Activated B cell treated with CpG ODN at 0.5 μM for 24 hours (primary cell): ENCODE results near the gene OXSR1. TPM values are rescaled to one million over a fixed set of nuclear protein-coding genes. Genes with fewer than 3 reads are reported as not detected.

ENCODE experiments used
- ATAC-seq: fragments of 200-7000 bp; cut with Tn5 transposase; one replicate; pipeline ENCODE4 v1.10.0; 2021; ENCODE audit warnings: low read depth, mild to moderate bottlenecking, moderate library complexity
- CTCF ChIA-PET: fragments of 350-600 bp; sonication (Branson Sonifier 250); formaldehyde crosslinking; loops from one replicate; lab custom pipeline; 2021; ENCODE audit warnings: antibody characterized with exemption; lab: Charles Lee
- POLR2A ChIA-PET: fragments of 350-600 bp; sonication (Branson Sonifier 250); formaldehyde crosslinking; loops from one replicate; lab custom pipeline; 2021; ENCODE audit warnings: antibody characterized with exemption; lab: Charles Lee
- DNase-seq: peaks from one replicate; pipeline ENCODE4 v3.0.0; 2022
- H3K27ac Mint-ChIP-seq: one replicate; pipeline ENCODE4 v1.8.0; 2020; ENCODE audit warnings: mixed read lengths
- H3K27me3 Mint-ChIP-seq: one replicate; pipeline ENCODE4 v1.8.0; 2021; ENCODE audit warnings: mixed read lengths
- H3K36me3 Mint-ChIP-seq: one replicate; pipeline ENCODE4 v1.8.0; 2021; ENCODE audit warnings: low read depth, mixed read lengths
- H3K4me1 Mint-ChIP-seq: one replicate; pipeline ENCODE4 v1.8.0; 2021; ENCODE audit warnings: mixed read lengths
- H3K4me3 Mint-ChIP-seq: one replicate; pipeline ENCODE4 v1.8.0; 2020; ENCODE audit warnings: mild to moderate bottlenecking, mixed read lengths
- H3K9me3 Mint-ChIP-seq: one replicate; pipeline ENCODE4 v1.8.0; 2020; ENCODE audit warnings: mixed read lengths
- CTCF ChIP-seq: fragments of 200-600 bp; IDR thresholded peaks from one replicate; pipeline ENCODE4 v1.8.0; 2022; ENCODE audit warnings: antibody characterized with exemption, mild to moderate bottlenecking
- intact Hi-C: fragments of 100-400 bp; cut with micrococcal nuclease; formaldehyde crosslinking; loops from one replicate; pipeline ENCODE4 v1.15.1; 2024
- total RNA-seq: library from RNA; stranded (reverse); gene quantifications from 2 replicates; pipeline ENCODE4 v1.2.3, GENCODE V29; 2022

Gene OXSR1
- total RNA-seq, 1 donor from 2014 or later = 40.2 TPM

GRCh38 chr3:38124324-38125122 lies 40.8 kb upstream of the OXSR1 start:
- DNase-seq (no peak), ATAC-seq (no peak)
- peaks cover 88% of the 10 kb centered on the region for H3K36me3 Mint-ChIP-seq
- no peak overlapping the region for H3K4me3 Mint-ChIP-seq
- no peaks in the 10 kb centered on the region for H3K4me1 Mint-ChIP-seq
- no peaks in the 10 kb centered on the region for H3K27me3 Mint-ChIP-seq
- CTCF ChIA-PET = no interaction called here
- no peaks in the 10 kb centered on the region for H3K9me3 Mint-ChIP-seq
- POLR2A ChIA-PET = interaction anchor here (1.3 kb wide), 1 partner anchor 40 kb away, joined by 3 read pairs; the partner anchor contains the start of gene OXSR1
- no peak overlapping the region for H3K27ac Mint-ChIP-seq
- intact Hi-C loops = no loop called here
- no peak for TF ChIP-seq CTCF

GRCh38 chr3:38125305-38126120 lies 39.8 kb upstream of the OXSR1 start:
- H3K27ac Mint-ChIP-seq = no peak overlapping the region
- no peak overlapping the region for H3K4me3 Mint-ChIP-seq
- no peak for TF ChIP-seq CTCF
- POLR2A ChIA-PET = no interaction called here
- no peak for ATAC-seq
- H3K4me1 Mint-ChIP-seq = peaks cover 2% of the 10 kb centered on the region
- CTCF ChIA-PET = no interaction called here
- no peaks in the 10 kb centered on the region for H3K27me3 Mint-ChIP-seq
- DNase-seq = no peak
- H3K36me3 Mint-ChIP-seq = peaks cover 88% of the 10 kb centered on the region
- no peaks in the 10 kb centered on the region for H3K9me3 Mint-ChIP-seq
- intact Hi-C loops = no loop called here

- no peak for ATAC-seq
- Mint-ChIP-seq H3K4me3 (no peak overlapping the region), H3K9me3 (no peaks in the 10 kb centered on the region), H3K4me1 (peaks cover 5% of the 10 kb centered on the region), H3K27ac (no peak overlapping the region), H3K27me3 (no peaks in the 10 kb centered on the region), H3K36me3 (peaks cover 89% of the 10 kb centered on the region)
- CTCF ChIA-PET = interaction anchor here (0.6 kb wide), 1 partner anchor 1261 kb away, joined by 3 read pairs; no protein-coding TSS in a partner anchor
- intact Hi-C loops = no loop called here
- POLR2A ChIA-PET = no interaction called here
- DNase-seq = no peak
- no peak for TF ChIP-seq CTCF
These were observed 39.0 kb upstream of the OXSR1 start for GRCh38 chr3:38126121-38126892.

GRCh38 chr3:38127611-38128302 lies 37.6 kb upstream of the OXSR1 start:
- POLR2A ChIA-PET = interaction anchor here (0.7 to 1.7 kb wide), 2 partner anchors 9 to 1962 kb away, joined by 5 to 7 read pairs; partner anchors contain the start of gene ACAA1

More at GRCh38 chr3:38127611-38128302, 37.6 kb upstream of the OXSR1 start:
- intact Hi-C loops = no loop called here
- Mint-ChIP-seq H3K4me3 (no peak overlapping the region), H3K4me1 (peaks cover 7% of the 10 kb centered on the region), H3K36me3 (peaks cover 89% of the 10 kb centered on the region), H3K27ac (no peak overlapping the region), H3K9me3 (no peaks in the 10 kb centered on the region), H3K27me3 (no peaks in the 10 kb centered on the region)
- DNase-seq (no peak), ATAC-seq (no peak)
- CTCF ChIA-PET = interaction anchor here (0.9 kb wide), 1 partner anchor 219 kb away, joined by 3 read pairs; the partner anchor contains the start of gene XYLB
- no peak for TF ChIP-seq CTCF
